ENCODE data around the gene FZR1. TPM values are rescaled to one million over a fixed set of nuclear protein-coding genes. Genes with fewer than 3 reads are reported as not detected.

Gene FZR1
- total and polyA plus RNA-seq, 2 of the 13 experiments (the other 11 are each of a cell fraction or from before 2014, with no cell fraction given): 29.0 to 30.8 TPM

DNA sequence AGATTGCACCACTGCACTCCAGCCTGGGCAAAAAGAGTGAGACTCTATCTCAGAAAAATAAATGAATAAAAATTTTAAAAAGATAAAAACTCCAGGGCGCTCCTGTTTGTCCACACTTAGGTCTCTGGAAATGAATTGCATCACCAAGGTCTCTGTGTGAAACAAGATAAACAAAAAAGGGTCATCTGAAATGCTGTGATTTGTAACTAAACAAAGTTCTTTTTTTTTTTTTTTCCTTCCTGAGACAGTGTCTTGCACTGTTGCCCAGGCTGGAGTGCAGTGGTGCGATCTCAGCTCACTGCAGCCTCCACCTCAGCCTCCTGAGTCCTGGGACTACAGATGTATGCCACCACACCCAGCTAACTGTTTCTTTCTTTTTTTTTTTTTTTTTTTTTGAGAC is 11.5 kb downstream of the FZR1 start:
- TF ChIP-seq CEBPB (IDR thresholded peaks at IDR 0.05; ENCODE audit: borderline replicate concordance, low read depth, low read length): peak; percentile 57; the same call in 1 of the 2 replicates
- peak; percentile 95 for TF ChIP-seq ZNF121 (CRISPR knock-in tag; IDR thresholded peaks at IDR 0.05)
- TF ChIP-seq GATAD2A (CRISPR knock-in tag; IDR thresholded peaks at IDR 0.05): 0 out of 2 replicates have a peak, but pooled peaks have one; percentile 21
- no peak for TF ChIP-seq HDAC1 (CRISPR knock-in tag; IDR thresholded peaks at IDR 0.05)
- peak; percentile 34 for TF ChIP-seq CEBPG (CRISPR knock-in tag; IDR thresholded peaks at IDR 0.05)
- TF ChIP-seq FOSL1 (CRISPR knock-in tag; IDR thresholded peaks at IDR 0.05; ENCODE audit: borderline replicate concordance): no peak
- peak; percentile 88 for TF ChIP-seq GFI1 (CRISPR knock-in tag; IDR thresholded peaks at IDR 0.05; ENCODE audit: borderline replicate concordance)

DNA sequence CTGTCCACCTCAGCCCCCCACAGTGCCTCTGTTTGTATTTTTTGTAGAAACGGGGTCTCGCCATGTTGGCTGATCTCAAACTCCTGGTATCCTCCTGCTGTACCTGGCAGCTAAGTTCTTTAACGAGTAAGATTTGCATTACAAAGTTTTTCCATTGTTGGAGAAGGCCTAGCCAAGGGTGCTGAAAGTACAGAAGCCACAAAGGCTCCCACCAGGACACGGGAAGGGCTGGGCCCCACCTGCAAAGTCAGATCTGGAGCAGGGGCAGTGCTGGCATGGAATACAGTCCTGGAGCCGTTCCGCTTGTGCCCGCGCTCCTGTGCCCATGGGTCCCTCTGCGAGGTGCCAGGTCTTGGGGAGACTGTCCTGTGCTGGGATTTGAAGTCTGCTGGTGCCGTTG is 12.1 kb downstream of the FZR1 start:
- TF ChIP-seq FIP1L1 (IDR thresholded peaks at IDR 0.05; ENCODE audit: borderline replicate concordance, insufficient read depth, low read depth, low read length) (no peak), ZEB1 (IDR thresholded peaks at IDR 0.05; ENCODE audit: insufficient replicate concordance, low read depth) (no peak), RELA (CRISPR knock-in tag; IDR thresholded peaks at IDR 0.05) (no peak), ZNF333 (CRISPR knock-in tag; IDR thresholded peaks at IDR 0.05; ENCODE audit: borderline replicate concordance) (no peak)
- TF ChIP-seq, protein P1, sequence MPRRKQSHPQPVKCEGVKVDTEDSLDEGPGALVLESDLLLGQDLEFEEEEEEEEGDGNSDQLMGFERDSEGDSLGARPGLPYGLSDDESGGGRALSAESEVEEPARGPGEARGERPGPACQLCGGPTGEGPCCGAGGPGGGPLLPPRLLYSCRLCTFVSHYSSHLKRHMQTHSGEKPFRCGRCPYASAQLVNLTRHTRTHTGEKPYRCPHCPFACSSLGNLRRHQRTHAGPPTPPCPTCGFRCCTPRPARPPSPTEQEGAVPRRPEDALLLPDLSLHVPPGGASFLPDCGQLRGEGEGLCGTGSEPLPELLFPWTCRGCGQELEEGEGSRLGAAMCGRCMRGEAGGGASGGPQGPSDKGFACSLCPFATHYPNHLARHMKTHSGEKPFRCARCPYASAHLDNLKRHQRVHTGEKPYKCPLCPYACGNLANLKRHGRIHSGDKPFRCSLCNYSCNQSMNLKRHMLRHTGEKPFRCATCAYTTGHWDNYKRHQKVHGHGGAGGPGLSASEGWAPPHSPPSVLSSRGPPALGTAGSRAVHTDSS (CRISPR knock-in tag; conservative IDR thresholded peaks at IDR 0.05): no peak
- TF ChIP-seq, protein P2, sequence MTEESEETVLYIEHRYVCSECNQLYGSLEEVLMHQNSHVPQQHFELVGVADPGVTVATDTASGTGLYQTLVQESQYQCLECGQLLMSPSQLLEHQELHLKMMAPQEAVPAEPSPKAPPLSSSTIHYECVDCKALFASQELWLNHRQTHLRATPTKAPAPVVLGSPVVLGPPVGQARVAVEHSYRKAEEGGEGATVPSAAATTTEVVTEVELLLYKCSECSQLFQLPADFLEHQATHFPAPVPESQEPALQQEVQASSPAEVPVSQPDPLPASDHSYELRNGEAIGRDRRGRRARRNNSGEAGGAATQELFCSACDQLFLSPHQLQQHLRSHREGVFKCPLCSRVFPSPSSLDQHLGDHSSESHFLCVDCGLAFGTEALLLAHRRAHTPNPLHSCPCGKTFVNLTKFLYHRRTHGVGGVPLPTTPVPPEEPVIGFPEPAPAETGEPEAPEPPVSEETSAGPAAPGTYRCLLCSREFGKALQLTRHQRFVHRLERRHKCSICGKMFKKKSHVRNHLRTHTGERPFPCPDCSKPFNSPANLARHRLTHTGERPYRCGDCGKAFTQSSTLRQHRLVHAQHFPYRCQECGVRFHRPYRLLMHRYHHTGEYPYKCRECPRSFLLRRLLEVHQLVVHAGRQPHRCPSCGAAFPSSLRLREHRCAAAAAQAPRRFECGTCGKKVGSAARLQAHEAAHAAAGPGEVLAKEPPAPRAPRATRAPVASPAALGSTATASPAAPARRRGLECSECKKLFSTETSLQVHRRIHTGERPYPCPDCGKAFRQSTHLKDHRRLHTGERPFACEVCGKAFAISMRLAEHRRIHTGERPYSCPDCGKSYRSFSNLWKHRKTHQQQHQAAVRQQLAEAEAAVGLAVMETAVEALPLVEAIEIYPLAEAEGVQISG (CRISPR knock-in tag; IDR thresholded peaks at IDR 0.05): no peak
- TF ChIP-seq, protein P3, sequence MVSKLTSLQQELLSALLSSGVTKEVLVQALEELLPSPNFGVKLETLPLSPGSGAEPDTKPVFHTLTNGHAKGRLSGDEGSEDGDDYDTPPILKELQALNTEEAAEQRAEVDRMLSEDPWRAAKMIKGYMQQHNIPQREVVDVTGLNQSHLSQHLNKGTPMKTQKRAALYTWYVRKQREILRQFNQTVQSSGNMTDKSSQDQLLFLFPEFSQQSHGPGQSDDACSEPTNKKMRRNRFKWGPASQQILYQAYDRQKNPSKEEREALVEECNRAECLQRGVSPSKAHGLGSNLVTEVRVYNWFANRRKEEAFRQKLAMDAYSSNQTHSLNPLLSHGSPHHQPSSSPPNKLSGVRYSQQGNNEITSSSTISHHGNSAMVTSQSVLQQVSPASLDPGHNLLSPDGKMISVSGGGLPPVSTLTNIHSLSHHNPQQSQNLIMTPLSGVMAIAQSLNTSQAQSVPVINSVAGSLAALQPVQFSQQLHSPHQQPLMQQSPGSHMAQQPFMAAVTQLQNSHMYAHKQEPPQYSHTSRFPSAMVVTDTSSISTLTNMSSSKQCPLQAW (CRISPR knock-in tag; IDR thresholded peaks at IDR 0.05): 0 out of 2 replicates have a peak, but pooled peaks have one; percentile 8
- CTCF ChIA-PET (ENCODE audit: low intra/inter-chr PET ratio, low total read pairs): no interaction called here
- Histone ChIP-seq H2AFZ (ENCODE audit: low read length) (no peak overlapping the region), H3K4me3 (replicated peaks in 1 of 3; ENCODE audit: insufficient read depth in 1 of 3, low read depth in 2 of 3, low read length in 3 of 3) (no peak overlapping the region), H3K79me2 (ENCODE audit: insufficient read depth, low read length) (peaks cover 47% of the 10 kb centered on the region), H3K27me3 (ENCODE audit: control insufficient read depth in 1 of 2, insufficient read depth in 2 of 2, low read length in 2 of 2) (no peaks in the 10 kb centered on the region), H4K20me1 (ENCODE audit: insufficient read depth, low read length) (peaks cover 35% of the 10 kb centered on the region; the same call in 1 of the 2 replicates), H3K9me3 (ENCODE audit: low read length) (no peaks in the 10 kb centered on the region), H3K9ac (ENCODE audit: insufficient read depth, low read depth, low read length) (no peak overlapping the region), H3K36me3 (replicated peaks in 1 of 2; ENCODE audit: control insufficient read depth in 1 of 2, insufficient read depth in 2 of 2, low read length in 2 of 2) (peaks cover 13 to 29% of the 10 kb centered on the region in 2 experiments; a peak in 4 of 5 replicates), H3K4me1 (ENCODE audit: insufficient read depth, low read length) (peaks cover 15% of the 10 kb centered on the region), H3K4me2 (ENCODE audit: low read depth, low read length) (no peak overlapping the region), H3K27ac (ENCODE audit: extremely low read length, insufficient read depth, low read length) (no peak overlapping the region)
- FAIRE-seq (no peak), ATAC-seq (no peak), DNase-seq (ENCODE audit: low spot score) (no peak)
- WGBS (ENCODE audit: low lambda C conversion rate): 98% methylated on average over 10 of the region's 10 CpGs
- intact Hi-C loops (cut with micrococcal nuclease; ENCODE audit: unreplicated experiment) (no loop called here), in situ Hi-C loops (cut with HindIII; ENCODE audit: extremely low pct_ligation_motif_present, low pct_unique_long_range_greater_than_20kb) (no loop called here)
- BruUV-seq (replicated peaks): no TSS peak
- POLR2A ChIA-PET: no interaction called here

More for the DNA sequence above, 11.5 kb downstream of the FZR1 start:
- H3K27me3 ChIP-seq (ENCODE audit: control insufficient read depth in 1 of 2, insufficient read depth in 2 of 2, low read length in 2 of 2): no peaks in the 10 kb centered on the region
- H3K9me3 ChIP-seq (ENCODE audit: low read length): no peaks in the 10 kb centered on the region
- in situ Hi-C loops (cut with HindIII; ENCODE audit: extremely low pct_ligation_motif_present, low pct_unique_long_range_greater_than_20kb) (no loop called here), intact Hi-C loops (cut with micrococcal nuclease; ENCODE audit: unreplicated experiment) (no loop called here)
- H3K36me3 ChIP-seq (replicated peaks in 1 of 2; ENCODE audit: control insufficient read depth in 1 of 2, insufficient read depth in 2 of 2, low read length in 2 of 2): peaks cover 10 to 29% of the 10 kb centered on the region in 2 experiments; a peak in 4 of 5 replicates
- no TSS peak for BruUV-seq (replicated peaks)
- H3K4me2 ChIP-seq (ENCODE audit: low read depth, low read length): no peak overlapping the region
- DNase-seq (ENCODE audit: low spot score) (no peak), ATAC-seq (no peak), FAIRE-seq (no peak)
- ChIA-PET POLR2A (no interaction called here), CTCF (ENCODE audit: low intra/inter-chr PET ratio, low total read pairs) (no interaction called here)
- peaks cover 51% of the 10 kb centered on the region for H3K79me2 ChIP-seq (ENCODE audit: insufficient read depth, low read length)
- no peak overlapping the region for H3K27ac ChIP-seq (ENCODE audit: extremely low read length, insufficient read depth, low read length)
- peaks cover 15% of the 10 kb centered on the region for H3K4me1 ChIP-seq (ENCODE audit: insufficient read depth, low read length)
- no peak overlapping the region for H3K9ac ChIP-seq (ENCODE audit: insufficient read depth, low read depth, low read length)
- H4K20me1 ChIP-seq (ENCODE audit: insufficient read depth, low read length): peaks cover 34% of the 10 kb centered on the region; the same call in 1 of the 2 replicates
- no peak overlapping the region for H3K4me3 ChIP-seq (replicated peaks in 1 of 3; ENCODE audit: insufficient read depth in 1 of 3, low read depth in 2 of 3, low read length in 3 of 3)
- H2AFZ ChIP-seq (ENCODE audit: low read length): no peak overlapping the region
- 88% methylated on average over 2 of the region's 2 CpGs for WGBS (ENCODE audit: low lambda C conversion rate)

Data from HepG2 (cell line).